ENCODE results near the gene TMEM150B.
"Not testable (repeated sequence)": the region's sequence is repeated elsewhere in the genome, so short reads cannot be mapped to it uniquely, and the experiment has no call there.

- not testable (repeated sequence) for TF ChIP-seq POLR2A, POLR2AphosphoS5, CTCF (IDR thresholded peaks at IDR 0.05)
Measured at GRCh38 chr19:55329791-55330190, 4.7 kb upstream of the TMEM150B start.
